NCI-H345 treated with DMSO at 0.1 percent for 48 hours (cell line): ENCODE results near the gene ABCA2.

ENCODE experiments used
- DNase-seq: peaks from one replicate; lab custom pipeline; 2025; ENCODE audit not compliant: unreplicated experiment; lab: John Stamatoyannopoulos, UW

Gene ABCA2

DNA sequence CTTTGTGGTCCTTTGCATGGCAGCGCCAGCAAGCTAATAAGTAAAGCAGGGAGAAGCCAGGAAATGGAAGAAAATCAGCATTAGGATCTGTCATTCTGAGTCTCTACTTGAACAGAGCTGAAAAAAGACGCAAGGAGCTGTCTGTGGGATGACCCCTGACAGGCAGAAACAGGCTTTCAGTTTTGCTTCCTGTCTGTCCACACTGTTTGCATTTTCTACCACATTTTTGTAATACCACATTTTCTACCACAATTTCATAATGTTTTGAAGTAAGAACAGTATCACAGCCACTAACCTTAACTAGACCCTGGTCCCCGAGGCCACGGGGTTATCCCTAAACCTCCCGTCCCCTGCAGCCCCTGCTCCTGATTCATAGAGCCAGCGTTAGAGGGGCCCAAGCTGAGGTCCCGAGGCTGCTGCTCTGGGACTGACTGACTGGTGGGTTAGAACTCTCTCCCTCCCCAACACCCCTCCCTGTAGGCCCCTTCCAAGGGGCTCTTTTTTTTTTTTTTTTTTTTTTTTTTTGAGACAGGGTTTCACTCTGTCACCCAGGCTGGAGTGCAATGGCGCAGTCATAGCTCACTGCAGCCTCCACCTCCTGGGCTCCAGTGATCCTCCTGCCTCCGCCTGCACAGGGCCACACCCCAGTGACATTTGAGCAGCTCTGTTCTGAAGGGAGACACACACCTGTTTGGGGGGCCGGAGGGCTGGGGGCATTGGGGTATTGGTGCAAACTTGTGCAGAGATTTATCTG, 27.7 kb downstream of the ABCA2 start:
- DNase-seq, result no peak

GRCh38 chr9:136997830-136998234, 30.2 kb downstream of the ABCA2 start:
- DNase-seq, result no peak

DNA sequence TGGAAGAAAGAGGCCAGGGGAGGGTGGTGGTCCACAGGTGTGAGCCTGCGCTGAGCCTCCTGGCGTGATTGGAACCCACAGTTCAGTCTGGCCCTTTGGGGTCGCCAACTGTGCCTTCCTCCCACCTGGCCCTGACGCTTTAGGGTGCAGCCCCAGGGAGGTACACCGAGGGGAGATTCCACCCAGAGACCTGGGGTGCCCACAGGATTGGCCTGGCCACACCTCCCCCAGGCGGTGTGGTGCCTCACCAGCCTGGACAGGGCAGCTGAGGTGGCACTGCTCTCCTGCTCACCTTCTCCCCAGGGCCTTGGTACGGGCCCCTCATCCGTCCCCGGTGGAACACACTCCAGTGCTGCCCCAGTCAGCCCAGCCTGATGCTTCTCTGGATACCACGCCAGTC, 30.7 kb downstream of the ABCA2 start:
- DNase-seq, result no peak

- DNase-seq, result no peak
These were observed 31.4 kb downstream of the ABCA2 start, which contains the start of gene CLIC3 for GRCh38 chr9:136996361-136997292. Gene CLIC3 (minus strand): TSS chr9:136996568. CDS start chr9:136996543, 25 bp downstream.

GRCh38 chr9:136995772-136996311, 32.2 kb downstream of the ABCA2 start:
- no peak for DNase-seq

DNA sequence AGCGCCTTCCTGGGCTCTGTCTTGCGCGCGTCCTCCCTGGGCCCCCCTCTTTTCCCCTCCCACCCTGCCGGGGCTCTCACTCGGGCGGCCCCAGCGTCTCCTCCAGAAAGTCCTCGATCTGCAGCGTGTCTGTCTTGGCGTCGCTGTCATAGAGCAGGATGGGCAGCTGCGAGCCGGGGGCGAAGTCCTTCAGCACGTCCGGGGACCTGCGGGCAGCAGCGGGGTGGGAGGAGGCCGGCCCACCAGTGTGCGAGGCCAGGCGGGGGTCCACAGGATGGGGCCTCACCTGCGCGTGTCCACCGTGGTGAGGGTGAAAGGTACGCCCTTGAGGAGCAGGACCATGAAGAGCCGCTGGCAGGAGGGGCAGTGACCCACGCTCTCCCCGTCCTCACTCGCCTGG, 32.7 kb downstream of the ABCA2 start:
- no peak for DNase-seq

GRCh38 chr9:136994888-136995230, 33.2 kb downstream of the ABCA2 start:
- no peak for DNase-seq

GRCh38 chr9:136994180-136994887, 33.7 kb downstream of the ABCA2 start:
- no peak for DNase-seq

DNA sequence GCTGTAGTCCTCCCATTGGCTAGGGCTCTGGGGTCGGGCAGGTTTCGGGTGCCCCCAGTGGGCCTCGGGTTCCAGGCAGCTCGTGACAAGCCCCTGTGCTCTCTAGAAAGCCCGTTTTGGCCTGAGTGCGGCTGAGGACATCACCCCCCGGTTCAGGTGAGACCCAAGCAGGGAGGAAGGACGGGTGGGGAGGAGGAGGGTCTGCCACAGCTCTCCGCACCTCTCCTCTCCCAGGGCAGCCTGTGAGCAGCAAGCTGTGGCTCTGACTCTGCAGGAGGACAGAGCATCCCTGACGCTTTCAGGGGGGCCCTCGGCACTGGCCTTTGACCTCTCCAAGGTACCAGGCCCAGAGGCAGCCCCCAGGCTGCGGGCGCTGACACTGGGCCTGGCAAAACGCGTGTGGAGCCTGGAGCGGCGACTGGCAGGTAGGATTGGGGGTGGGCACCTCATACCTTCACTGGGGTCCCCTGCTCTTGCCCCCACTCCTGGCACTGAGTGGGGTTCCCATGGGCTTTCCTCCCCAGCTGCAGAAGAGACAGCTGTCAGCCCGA, 35.1 kb downstream of the ABCA2 start:
- no peak for DNase-seq

- DNase-seq, result peak; percentile 58
These were observed 35.8 kb downstream of the ABCA2 start, which contains the start of gene PAXX for GRCh38 chr9:136991993-136992818. Gene PAXX (plus strand): TSS chr9:136992422. CDS start chr9:136992444, 22 bp downstream.

DNA sequence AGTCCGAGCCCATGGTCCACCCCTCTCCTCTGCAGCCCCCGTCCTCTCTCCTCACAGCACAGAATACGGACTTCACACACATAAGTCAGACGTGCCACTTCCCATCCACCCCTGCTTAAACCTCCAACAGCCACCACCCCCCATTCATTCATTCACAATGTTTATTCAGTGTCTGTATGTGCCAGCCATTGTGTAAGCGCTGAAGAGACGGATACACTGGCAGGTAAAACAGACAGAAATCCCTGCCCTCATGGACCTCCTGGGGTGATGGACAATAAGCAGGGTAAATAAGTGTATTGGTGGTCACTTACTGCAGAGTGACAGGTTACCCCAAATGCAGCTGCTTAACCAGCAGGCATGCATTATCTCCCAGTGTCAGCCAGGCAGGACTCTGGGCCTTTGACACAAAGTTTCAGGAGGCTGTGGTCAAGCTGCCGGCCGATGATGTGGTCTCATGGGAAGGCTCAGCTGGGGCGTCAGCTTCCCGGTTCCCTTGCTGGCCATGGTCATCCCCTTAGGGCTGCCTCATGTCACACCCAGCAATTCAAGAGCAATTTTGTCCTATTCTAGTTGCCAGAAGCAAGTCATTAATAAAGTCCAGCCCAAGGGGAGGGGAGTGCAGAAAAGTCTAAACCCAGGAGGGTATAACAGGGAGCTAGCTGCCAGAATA, 37.7 kb downstream of the ABCA2 start:
- peak; percentile 59 for DNase-seq

DNA sequence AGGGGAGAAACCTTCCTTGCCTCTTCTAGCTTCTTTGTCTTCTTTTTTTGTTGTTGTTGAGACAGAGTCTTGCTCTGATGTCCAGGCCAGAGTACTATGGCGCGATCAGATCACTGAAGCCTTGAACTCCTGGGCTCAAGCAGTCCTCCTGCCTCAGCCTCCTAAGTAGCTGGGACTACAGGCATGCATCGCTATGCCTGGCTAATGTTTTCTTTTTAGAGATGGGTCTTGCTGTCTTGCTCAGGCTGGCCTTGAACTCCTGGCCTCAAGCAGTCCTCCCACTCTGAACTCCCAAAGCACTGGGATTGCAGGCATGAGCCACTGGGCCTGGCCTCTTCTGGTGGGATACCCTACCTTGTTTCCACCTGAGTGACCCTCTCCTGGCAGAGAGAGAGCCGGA, 39.2 kb downstream of the ABCA2 start:
- DNase-seq, result no peak

DNA sequence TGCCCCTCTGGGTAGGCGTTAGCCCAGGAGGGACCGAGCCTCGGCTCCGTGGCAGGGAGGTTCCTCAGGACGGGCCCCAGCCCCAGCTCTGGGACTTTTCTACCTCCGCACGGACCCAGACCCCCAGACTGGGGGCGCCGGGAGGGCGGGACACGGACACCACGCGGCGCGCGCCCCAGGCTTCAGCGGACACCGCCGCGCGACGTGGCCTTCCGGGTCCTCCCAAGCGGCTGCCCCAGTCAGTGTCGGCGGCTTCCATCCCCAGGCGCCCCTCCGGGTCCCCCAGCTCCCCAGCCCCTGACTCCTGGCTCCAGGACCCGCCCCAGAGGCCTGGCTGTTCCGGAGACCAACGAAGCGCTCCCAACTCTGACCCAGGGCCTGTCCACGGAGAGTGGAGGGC, 42.2 kb downstream of the ABCA2 start:
- DNase-seq, result no peak

DNA sequence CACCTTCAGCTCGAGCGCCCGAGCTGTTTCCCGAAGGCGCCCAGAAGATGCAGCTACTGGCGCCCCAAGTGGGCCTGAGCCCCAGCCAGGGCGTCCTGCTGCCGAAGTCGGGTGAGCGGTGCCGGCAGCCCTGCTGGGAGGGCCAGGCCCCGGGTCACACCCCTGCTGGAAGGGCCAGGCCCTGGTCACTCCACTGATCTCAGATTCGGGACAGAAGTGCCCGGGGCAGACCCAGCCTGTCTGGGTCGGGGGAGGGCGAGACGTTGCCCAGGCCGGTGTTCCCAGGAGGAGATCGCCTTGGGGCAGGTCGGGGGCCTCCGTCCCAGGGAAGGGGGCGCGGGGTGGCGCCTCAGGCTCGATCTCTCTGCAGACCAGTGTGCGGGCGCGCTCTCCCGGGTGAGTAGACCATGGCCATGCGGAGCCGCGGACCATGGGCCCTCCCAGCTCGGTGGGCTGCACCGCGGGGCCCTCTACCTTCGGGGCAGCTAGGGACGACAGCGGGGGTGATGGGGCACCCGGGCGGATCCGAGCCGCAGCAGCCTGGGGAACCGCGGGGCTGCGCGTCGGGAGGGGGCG, 42.9 kb downstream of the ABCA2 start:
- DNase-seq, result no peak

DNA sequence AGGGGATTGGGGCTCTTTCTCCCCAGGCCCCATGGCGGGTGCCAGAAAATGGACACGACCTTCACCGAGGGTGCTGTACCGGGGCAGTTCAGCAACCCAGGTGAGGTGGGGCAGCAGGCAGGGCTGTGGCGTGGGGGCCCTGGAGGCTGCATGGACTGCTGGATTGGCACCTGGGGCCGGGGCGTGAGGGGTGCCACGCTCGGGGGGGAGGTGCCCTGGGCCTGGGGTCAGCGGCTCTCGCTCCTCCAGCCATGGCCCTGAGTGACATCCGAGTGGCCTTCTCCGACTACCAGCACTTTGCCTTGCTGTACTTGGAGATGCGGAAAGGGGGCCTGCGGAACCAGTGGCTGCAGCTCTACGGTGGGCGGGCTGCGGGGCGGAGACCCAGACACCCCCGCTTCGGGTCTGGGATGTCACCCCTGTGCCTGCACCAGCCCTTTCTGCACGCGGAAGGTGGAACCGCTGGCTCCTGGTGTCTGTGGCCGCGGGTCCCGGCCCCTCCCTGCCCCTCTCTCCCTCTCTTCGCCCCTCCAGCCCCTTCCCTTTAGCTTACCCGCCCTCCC, 43.5 kb downstream of the ABCA2 start:
- no peak for DNase-seq

GRCh38 chr9:136983656-136984314, 44.3 kb downstream of the ABCA2 start:
- no peak for DNase-seq

DNA sequence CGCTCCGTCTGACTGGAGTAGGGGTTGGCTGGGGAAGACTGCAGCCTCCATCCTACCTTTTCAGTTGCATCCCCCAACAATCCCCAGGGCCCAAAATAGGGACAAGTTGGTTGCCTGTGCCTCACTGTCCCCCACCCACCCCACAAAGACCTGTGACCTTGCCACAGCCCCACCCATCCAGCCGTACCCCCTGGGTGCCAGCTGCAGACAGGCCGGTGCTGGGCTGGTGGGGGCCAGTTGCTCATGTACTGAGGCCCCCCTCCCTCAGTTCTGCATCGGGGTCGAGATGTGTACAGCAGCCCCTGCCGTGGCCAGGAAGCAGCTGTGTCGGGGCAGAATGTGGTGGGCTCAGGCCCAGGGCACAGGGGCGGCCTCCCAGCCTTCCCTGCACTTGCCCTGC, 44.9 kb downstream of the ABCA2 start:
- no peak for DNase-seq
